Skeletal muscle cell (primary cell): ENCODE measurements around the gene PPIF.

Experiments
- DNase-seq: peaks from one replicate; pipeline ENCODE4 v3.0.0-alpha.2; 2010; ENCODE audit warnings: low read depth
- H3K4me3 ChIP-seq: 2 replicates; pipeline ENCODE4 v1.5.1; 2011; ENCODE audit warnings: low read depth, mild to moderate bottlenecking, control low read depth, low read length, moderate library complexity

The PPIF gene

DNA sequence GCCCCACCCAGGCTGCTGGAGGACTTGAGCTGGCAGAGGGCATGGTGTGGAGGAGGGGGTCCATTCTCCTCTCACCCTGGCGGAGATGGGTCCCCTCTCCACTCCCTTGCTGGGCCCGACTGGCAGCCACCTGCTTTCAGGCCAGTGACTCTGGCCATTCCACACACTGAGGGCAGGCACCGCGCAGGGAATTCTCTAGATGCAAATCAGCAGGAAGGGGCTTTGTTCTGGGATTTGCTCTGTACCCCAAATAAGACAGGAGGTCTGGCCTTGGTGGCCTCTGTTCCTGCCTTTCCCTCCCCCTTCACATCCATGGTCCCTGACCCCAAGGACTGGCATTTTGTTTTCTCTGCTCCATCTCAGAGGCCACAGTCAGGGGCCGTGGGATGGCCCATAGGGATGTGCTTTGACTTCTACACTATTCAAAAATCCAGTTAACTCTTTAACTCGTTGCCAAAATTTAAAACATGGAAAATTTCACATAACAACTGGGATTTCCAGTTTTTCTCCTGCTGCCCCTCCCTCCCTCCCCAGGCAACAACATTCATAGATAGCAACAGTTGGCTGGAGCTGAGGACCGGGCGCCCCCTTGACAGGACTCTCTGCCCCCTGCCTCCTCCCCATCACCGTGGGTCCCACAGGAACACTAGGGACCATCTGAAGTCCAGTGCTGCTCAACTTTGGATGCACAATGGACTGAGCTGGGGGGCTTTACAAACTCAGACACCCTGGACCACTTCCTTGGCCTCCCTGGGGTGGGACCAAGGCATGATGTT lies 33.9 kb downstream of the PPIF start:
- no peak for DNase-seq
- H3K4me3 ChIP-seq, result no peak overlapping the region

- no peak overlapping the region for H3K4me3 ChIP-seq
- DNase-seq, result no peak
Observed at GRCh38 chr10:79381804-79382221, 34.5 kb downstream of the PPIF start.

DNA sequence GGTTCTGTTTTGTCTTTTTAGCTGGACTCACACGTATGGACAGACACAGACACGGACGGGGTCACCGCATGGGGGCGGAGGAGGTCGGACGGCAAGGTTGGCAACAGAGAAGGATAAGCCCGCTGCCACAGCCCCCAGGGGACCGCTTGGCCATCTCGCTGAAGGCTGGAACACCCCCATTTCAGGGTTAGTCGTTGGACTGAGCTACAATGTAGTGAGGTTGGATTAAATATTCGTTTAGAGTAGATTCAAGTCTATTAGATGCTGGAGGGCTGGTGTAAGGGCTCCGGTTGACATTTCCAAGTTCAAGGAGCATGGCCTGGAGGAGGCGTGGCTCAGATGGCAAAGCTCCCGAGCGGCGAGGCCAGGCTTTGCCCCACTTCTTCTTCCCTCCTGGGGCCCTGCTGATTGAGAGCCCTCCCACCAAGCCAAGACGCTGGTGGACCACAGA lies 35.2 kb downstream of the PPIF start:
- no peak overlapping the region for H3K4me3 ChIP-seq
- no peak for DNase-seq

GRCh38 chr10:79383974-79384606 lies 36.8 kb downstream of the PPIF start:
- no peak overlapping the region for H3K4me3 ChIP-seq
- DNase-seq, result no peak

DNA sequence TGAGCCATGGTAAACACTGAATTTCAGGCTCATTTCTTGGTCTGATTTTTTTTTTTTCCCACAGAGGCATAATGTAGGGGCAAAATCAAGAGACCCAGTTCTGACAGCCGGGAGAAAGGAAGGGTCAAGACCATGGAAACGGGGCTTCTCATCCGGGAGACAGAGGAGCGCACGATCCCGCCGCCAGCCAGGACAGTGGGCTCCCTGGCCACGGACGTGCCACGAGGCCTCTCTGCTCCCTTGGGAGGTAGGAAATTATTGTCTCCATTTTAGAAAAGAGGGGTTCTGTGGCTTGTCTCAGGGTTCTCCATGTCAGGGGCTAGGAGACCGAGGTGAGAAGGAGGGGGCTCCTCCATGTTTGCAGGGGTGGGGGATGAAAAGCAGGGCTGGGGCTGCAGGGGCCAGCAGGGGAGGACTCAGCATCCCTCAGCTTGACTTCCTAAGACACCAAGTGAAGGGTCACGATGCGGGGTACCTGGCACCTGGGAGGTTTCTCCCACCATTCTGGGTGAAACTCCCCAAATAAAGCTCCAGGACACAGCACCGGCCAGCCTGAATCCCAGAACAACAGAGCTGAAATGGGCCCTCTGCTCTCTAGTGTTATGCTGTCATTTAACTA lies 37.6 kb downstream of the PPIF start:
- H3K4me3 ChIP-seq, result no peak overlapping the region
- DNase-seq, result no peak

DNA sequence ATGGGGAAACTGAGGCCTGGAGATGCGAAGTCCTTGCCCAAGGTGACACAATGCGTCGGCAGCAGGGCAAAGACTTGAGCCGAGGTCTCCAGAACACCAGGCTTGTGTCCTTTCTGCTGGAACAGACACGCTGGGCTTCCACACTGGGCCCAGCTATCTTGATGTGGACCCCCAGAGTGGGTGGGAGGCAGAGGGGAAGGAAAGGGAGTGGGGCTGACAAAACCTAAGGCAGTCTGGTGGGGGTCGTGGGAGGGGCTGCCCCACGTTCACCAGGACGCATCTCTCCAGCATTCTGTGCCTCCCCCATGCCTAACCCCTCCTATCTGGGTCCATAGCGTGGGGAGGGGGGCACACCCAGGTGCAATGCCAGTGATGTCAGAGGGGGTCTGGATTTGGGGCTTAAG lies 38.1 kb downstream of the PPIF start:
- no peak for DNase-seq
- no peak overlapping the region for H3K4me3 ChIP-seq

DNA sequence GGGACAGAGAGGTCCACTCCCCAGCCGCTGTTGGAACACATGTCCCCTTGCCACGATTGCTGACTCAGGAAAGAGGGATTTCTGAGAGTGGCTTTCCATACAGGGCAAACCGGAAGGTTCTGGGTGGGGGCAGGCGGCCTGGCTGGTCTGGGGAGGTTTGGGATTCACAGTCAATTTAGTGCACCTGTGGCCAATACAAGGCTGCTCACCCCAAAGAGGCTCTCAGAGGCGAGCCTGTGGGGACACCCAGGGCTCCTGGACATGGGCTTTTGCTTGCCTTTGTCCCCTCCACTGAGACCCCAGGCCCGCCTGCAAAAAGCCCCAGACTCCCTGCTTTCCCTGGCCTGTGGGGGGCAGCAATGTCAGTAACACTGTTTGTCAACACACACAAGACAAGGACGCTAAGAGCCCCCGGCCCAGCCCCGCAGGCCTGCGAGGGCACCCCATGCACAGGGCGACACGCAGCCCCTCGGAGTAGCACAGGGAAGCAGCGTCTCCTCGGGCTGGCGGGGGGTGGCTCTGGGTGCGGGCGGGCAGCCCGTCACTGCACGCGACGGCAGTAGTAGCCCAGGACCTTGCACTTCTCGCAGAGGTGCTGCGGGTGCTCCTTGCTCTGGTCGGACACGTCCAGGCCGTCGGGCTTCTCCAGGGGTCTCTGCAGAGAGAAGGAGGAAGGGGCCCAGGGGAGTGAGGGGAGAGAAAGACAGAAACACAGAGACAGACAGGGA lies 38.7 kb downstream of the PPIF start:
- DNase-seq, result no peak
- no peak overlapping the region for H3K4me3 ChIP-seq

- DNase-seq, result no peak
- H3K4me3 ChIP-seq, result no peak overlapping the region
Observed at GRCh38 chr10:79386637-79387465, 39.6 kb downstream of the PPIF start.

GRCh38 chr10:79387466-79387973 lies 40.3 kb downstream of the PPIF start:
- DNase-seq, result no peak
- H3K4me3 ChIP-seq, result no peak overlapping the region

GRCh38 chr10:79387974-79388850 lies 40.9 kb downstream of the PPIF start:
- H3K4me3 ChIP-seq, result no peak overlapping the region
- no peak for DNase-seq

- H3K4me3 ChIP-seq, result no peak overlapping the region
- DNase-seq, result no peak
Observed at GRCh38 chr10:79390057-79390456, 42.8 kb downstream of the PPIF start.

- DNase-seq, result no peak
- no peak overlapping the region for H3K4me3 ChIP-seq
Observed at GRCh38 chr10:79390551-79391229, 43.4 kb downstream of the PPIF start.

DNA sequence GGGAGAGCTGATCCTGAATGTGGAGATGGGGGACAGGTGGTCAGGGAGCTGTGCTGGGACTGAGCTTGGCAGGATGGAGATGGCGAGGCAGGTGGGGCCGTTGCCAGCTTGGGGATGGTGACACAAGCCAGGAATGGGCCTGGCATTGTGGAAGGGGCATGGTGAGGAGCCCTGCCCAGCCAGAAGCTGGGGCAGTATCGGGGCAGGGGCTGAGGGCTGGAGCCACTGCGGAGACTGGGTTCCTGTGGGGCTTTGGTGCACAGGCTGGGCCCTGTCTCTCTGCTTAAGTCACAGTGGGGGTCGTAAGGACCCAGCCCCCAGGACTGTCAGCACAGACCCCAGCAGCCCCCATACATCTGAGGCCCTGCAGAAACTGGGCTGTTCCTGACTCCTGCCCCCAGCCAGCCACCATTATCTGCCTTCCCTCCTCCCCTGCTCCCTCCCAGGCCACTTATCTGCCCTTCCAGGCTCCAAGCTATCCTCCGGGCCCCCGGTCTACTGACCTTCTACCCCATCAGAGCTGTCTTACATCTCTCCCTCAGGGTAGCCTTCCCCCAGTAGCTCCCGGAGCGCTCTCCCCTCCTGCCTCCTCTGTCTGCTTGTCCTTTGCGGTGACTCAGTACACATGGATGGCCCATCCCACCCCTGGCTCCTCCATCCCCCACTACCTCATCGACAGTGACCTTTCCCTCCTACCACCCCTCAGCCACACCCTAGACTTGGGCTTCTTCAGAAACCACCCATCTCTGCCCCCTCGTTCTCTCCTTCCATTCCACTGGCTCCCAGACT lies 44.2 kb downstream of the PPIF start:
- no peak overlapping the region for H3K4me3 ChIP-seq

DNA sequence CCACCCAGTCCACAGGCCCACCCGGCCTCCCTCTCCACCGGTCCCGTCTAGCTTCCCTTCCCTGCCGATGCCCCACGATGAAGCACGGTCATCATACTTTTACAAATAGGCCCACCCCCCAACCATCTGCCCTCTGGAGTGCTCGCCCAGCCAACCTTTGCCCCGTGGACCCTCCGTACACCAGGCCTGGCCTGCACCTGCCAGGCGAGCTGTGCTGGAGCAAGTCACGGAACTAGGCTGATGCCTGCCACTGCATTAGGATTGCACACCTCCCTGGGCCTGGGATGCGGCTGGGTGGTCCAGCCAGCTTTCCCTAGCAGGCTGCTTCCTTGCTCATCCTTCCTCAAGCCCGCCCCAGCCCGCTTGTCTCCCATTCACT lies 44.7 kb downstream of the PPIF start:
- H3K4me3 ChIP-seq, result no peak overlapping the region
- no peak for DNase-seq

More for the DNA sequence above, 44.2 kb downstream of the PPIF start:
- no peak for DNase-seq

DNA sequence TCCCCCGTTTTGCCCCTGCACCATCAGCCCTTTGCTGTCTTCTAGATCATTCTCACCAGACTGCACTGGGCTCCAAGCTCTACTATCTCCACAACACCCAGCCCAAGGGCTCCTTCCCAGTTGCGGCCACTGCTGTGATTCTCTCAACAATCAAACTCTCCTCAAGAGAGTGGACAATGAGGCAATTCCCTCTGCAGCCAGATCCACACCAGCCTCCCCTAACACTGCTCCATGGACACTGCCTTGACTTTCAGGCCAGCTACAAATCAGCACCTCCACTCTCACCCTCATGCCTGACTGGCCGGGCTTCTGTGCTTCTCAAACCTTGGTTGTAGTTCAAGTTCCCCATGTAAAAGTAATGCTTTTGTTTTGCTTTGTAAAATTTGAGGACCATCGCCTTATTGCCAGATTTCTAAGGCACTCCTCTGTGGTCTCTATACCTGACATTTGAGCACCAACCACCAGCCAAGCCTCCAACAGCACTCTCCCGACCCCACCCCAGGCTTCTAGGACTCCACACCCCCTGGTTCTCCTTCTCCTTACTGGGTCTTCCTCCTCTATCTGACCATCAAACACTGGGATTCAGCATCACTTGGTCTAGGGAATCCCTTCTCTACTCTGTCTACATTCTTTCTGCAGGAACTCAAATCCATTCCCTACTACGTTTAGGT lies 45.4 kb downstream of the PPIF start:
- H3K4me3 ChIP-seq, result no peak overlapping the region
- DNase-seq, result no peak

GRCh38 chr10:79393221-79393923 lies 46.1 kb downstream of the PPIF start:
- no peak overlapping the region for H3K4me3 ChIP-seq
- DNase-seq, result no peak
